HCT116 (cell line): ENCODE data around the gene LIN9. TPM values are rescaled to one million over a fixed set of nuclear protein-coding genes. Genes with fewer than 3 reads are reported as not detected.

Experiments
- ATAC-seq: fragments of 200-7000 bp; cut with Tn5 transposase; 2 replicates; pipeline ENCODE4 v1.9.1; 2020; ENCODE audit warnings: mild to moderate bottlenecking, moderate library complexity
- BruUV-seq: library from RNA; stranded (reverse); fragments of 400-500 nt; replicated peaks from 2 replicates; lab custom pipeline; 2021; lab: Mats Ljungman, UMichigan
- CTCF ChIA-PET: fragments of 300-600 bp; sonication (Branson Sonifier 250); formaldehyde crosslinking; loops from one replicate; lab custom pipeline; 2021; ENCODE audit warnings: antibody characterized with exemption; lab: Charles Lee
- POLR2A ChIA-PET: fragments of 300-600, 350-600 bp; sonication (Branson Sonifier 250); formaldehyde crosslinking; loops from one replicate; lab custom pipeline; 2021; ENCODE audit warnings: antibody characterized with exemption; lab: Charles Lee
- RAD21 ChIA-PET, 2 experiments: fragments of 300-600 bp; sonication (Branson Sonifier 250); formaldehyde crosslinking; loops; one replicate each; lab custom pipeline; 2023; ENCODE audit warnings: low total read pairs in 2 of 2; ENCODE audit not compliant: uncharacterized antibody in 2 of 2, unreplicated experiment in 2 of 2, low non-redundant PET in 1 of 2; lab: Charles Lee
- DNase-seq: peaks from one replicate; pipeline ENCODE4 v3.0.0-alpha.2; 2010; ENCODE audit warnings: low read depth, low spot score
- H2AFZ ChIP-seq: fragments of 200-600 bp; shearing (Covaris generic), sonication (generic); 2 replicates; pipeline ENCODE4 v1.6.1; 2017; ENCODE audit warnings: low read depth, mixed run types, mixed read lengths, antibody characterized with exemption, low read length; ENCODE audit not compliant: poor library complexity, severe bottlenecking
- H3K27ac ChIP-seq: 2 replicates; pipeline ENCODE4 v1.5.1; 2012; ENCODE audit warnings: low read depth, low read length
- H3K27me3 ChIP-seq: fragments of 200-600 bp; sonication (generic); 2 replicates; pipeline ENCODE4 v1.6.1; 2016; ENCODE audit warnings: mixed run types, low read length, mixed read lengths; ENCODE audit not compliant: insufficient read depth
- H3K36me3 ChIP-seq, 2 experiments: fragments of 200-500 bp in 1 of 2; fragments of 200-600 bp in 1 of 2; sonication (Bioruptor generic) in 1 of 2; sonication (generic) in 1 of 2; 2 replicates each; pipeline versions ENCODE4 v1.5.1 to v1.6.1; 2014 to 2016; ENCODE audit warnings: low read length in 2 of 2, inconsistent platforms in 1 of 2, mixed read lengths in 1 of 2, mixed run types in 1 of 2; ENCODE audit not compliant: insufficient read depth in 2 of 2, control insufficient read depth in 1 of 2
- H3K4me1 ChIP-seq, 2 experiments: fragments of 200-600 bp in 1 of 2; sonication (generic) in 1 of 2; 2 replicates each; pipeline versions ENCODE4 v1.5.1 to v1.6.1; 2012 to 2017; ENCODE audit warnings: low read length in 2 of 2, inconsistent platforms in 1 of 2, mild to moderate bottlenecking in 1 of 2, mixed read lengths in 1 of 2, mixed run types in 1 of 2, moderate library complexity in 1 of 2; ENCODE audit not compliant: insufficient read depth in 2 of 2, control insufficient read depth in 1 of 2
- H3K4me2 ChIP-seq: fragments of 200-600 bp; sonication (generic); 2 replicates; pipeline ENCODE4 v1.6.1; 2017; ENCODE audit warnings: mixed run types, low read length, mixed read lengths
- H3K4me3 ChIP-seq, 2 experiments: fragments of 200-600 bp in 1 of 2; sonication (generic) in 1 of 2; replicated peaks in 1 of 2; 2 replicates each; pipeline ENCODE4 v1.5.1; 2011 to 2016; ENCODE audit warnings: low read length in 2 of 2, control low read depth in 1 of 2, low read depth in 1 of 2, mild to moderate bottlenecking in 1 of 2, mixed read lengths in 1 of 2, mixed run types in 1 of 2
- H3K79me2 ChIP-seq: fragments of 200-600 bp; sonication (generic); 2 replicates; pipeline ENCODE4 v1.6.1; 2017; ENCODE audit warnings: mild to moderate bottlenecking, mixed run types, low read length, moderate library complexity, mixed read lengths; ENCODE audit not compliant: insufficient read depth
- H3K9ac ChIP-seq: fragments of 200-600 bp; sonication (generic); 2 replicates; pipeline ENCODE4 v1.6.1; 2016; ENCODE audit warnings: low read length, mixed read lengths
- H3K9me2 ChIP-seq: fragments of 200-600 bp; sonication (generic), shearing (Covaris generic); 2 replicates; pipeline ENCODE4 v1.6.1; 2017; ENCODE audit warnings: mixed run types, mild to moderate bottlenecking, moderate library complexity; ENCODE audit not compliant: insufficient read depth
- H3K9me3 ChIP-seq, 2 experiments: fragments of 200-500 bp in 1 of 2; fragments of 200-600 bp in 1 of 2; sonication (Bioruptor generic) in 1 of 2; sonication (generic) in 1 of 2; 2 replicates each; pipeline ENCODE4 v1.6.1; 2014 to 2017; ENCODE audit warnings: low read length in 2 of 2, mixed read lengths in 2 of 2, inconsistent platforms in 1 of 2, low read depth in 1 of 2, mild to moderate bottlenecking in 1 of 2, mixed run types in 1 of 2, moderate library complexity in 1 of 2; ENCODE audit not compliant: control insufficient read depth in 1 of 2, insufficient read depth in 1 of 2
- H4K20me1 ChIP-seq: fragments of 200-600 bp; sonication (generic), shearing (Covaris generic); 2 replicates; pipeline ENCODE4 v1.6.1; 2017; ENCODE audit warnings: mixed run types, mild to moderate bottlenecking, moderate library complexity; ENCODE audit not compliant: insufficient read depth
- ATF3 ChIP-seq: IDR thresholded peaks from 2 replicates; pipeline ENCODE4 v1.6.1; 2012
- EGR1 ChIP-seq: IDR thresholded peaks from 2 replicates; pipeline ENCODE4 v1.6.1; 2012; ENCODE audit warnings: low read depth
- EZH2phosphoT487 ChIP-seq: fragments of 200-600 bp; IDR thresholded peaks from 2 replicates; pipeline ENCODE4 v1.6.1; 2018; ENCODE audit warnings: antibody characterized with exemption, borderline replicate concordance
- JUND ChIP-seq: IDR thresholded peaks from 2 replicates; pipeline ENCODE4 v1.6.1; 2012
- MAX ChIP-seq: IDR thresholded peaks from 2 replicates; pipeline ENCODE4 v1.6.1; 2012
- POLR2AphosphoS5 ChIP-seq: IDR thresholded peaks from 2 replicates; pipeline ENCODE4 v1.6.1; 2011; ENCODE audit warnings: mild to moderate bottlenecking, low read depth, low read length, moderate library complexity
- REST ChIP-seq: IDR thresholded peaks from 2 replicates; pipeline ENCODE4 v1.6.1; 2012; ENCODE audit warnings: low read depth
- SRF ChIP-seq: IDR thresholded peaks from 2 replicates; pipeline ENCODE4 v1.6.1; 2012; ENCODE audit warnings: low read depth
- TCF7L2 ChIP-seq: IDR thresholded peaks from 2 replicates; pipeline ENCODE4 v1.7.0; 2011; ENCODE audit warnings: borderline replicate concordance, inconsistent platforms; ENCODE audit not compliant: insufficient read depth, insufficient read length; ENCODE audit errors: extremely low read depth
- YY1 ChIP-seq: IDR thresholded peaks from 2 replicates; pipeline ENCODE4 v1.6.1; 2011; ENCODE audit warnings: low read length, low read depth, moderate library complexity, mild to moderate bottlenecking; ENCODE audit not compliant: insufficient replicate concordance; ENCODE audit errors: extremely low read depth
- ZBTB33 ChIP-seq: IDR thresholded peaks from 2 replicates; pipeline ENCODE4 v1.6.1; 2011; ENCODE audit warnings: mild to moderate bottlenecking, low read length, moderate library complexity; ENCODE audit not compliant: insufficient replicate concordance; ENCODE audit errors: extremely low read depth
- ZFX ChIP-seq: fragments of 450-650 bp; IDR thresholded peaks from 2 replicates; pipeline ENCODE4 v1.6.1; 2017
- intact Hi-C: fragments of 100-400 bp; cut with micrococcal nuclease; formaldehyde crosslinking; loops from 2 replicates; pipeline ENCODE4 v1.10.0; 2022
- total RNA-seq: library from RNA; stranded (reverse); gene quantifications from one replicate; pipeline ENCODE4 v1.2.1, GENCODE V29; 2021; ENCODE audit not compliant: unreplicated experiment

The LIN9 gene
- total RNA-seq, 1 experiment from 2014 or later: 9.3 TPM

- H3K4me1 ChIP-seq: no peaks in the 10 kb centered on the region
- no TSS peak for BruUV-seq
- no peaks in the 10 kb centered on the region for H3K79me2 ChIP-seq
- no peak overlapping the region for H3K4me2 ChIP-seq
- H3K36me3 ChIP-seq: 0 out of 4 replicates have a peak, but pooled peaks cover 3 to 6% of the 10 kb centered on the region in 2 experiments
- RAD21 ChIA-PET: no interaction called here
- CTCF ChIA-PET: no interaction called here
- no peak overlapping the region for H2AFZ ChIP-seq
- H4K20me1 ChIP-seq: no peaks in the 10 kb centered on the region
- H3K9me2 ChIP-seq: no peaks in the 10 kb centered on the region
- DNase-seq: no peak
- no peaks in the 10 kb centered on the region for H3K9me3 ChIP-seq
- ATAC-seq: no peak
- POLR2A ChIA-PET: no interaction called here
- no peak overlapping the region for H3K27ac ChIP-seq
- no peaks in the 10 kb centered on the region for H3K27me3 ChIP-seq
- no peak overlapping the region for H3K4me3 ChIP-seq
- TF ChIP-seq TCF7L2: no peak
- no peak for TF ChIP-seq YY1
- TF ChIP-seq MAX: no peak
- no peak for TF ChIP-seq EZH2phosphoT487
- no peak for TF ChIP-seq ZBTB33
- TF ChIP-seq SRF: no peak
- TF ChIP-seq ZFX: no peak
- TF ChIP-seq, all 23 proteins: peak for 0
- intact Hi-C loops: no loop called here
- H3K9ac ChIP-seq: no peak overlapping the region
Measured at GRCh38 chr1:226261818-226262217, 47.1 kb downstream of the LIN9 start.

GRCh38 chr1:226255380-226255779 is 53.6 kb downstream of the LIN9 start:
- ChIA-PET CTCF (no interaction called here), POLR2A (no interaction called here), RAD21 (no interaction called here)
- Histone ChIP-seq H3K4me2 (no peak overlapping the region), H3K9me2 (no peaks in the 10 kb centered on the region), H4K20me1 (no peaks in the 10 kb centered on the region), H3K27me3 (no peaks in the 10 kb centered on the region), H3K4me3 (no peak overlapping the region), H3K36me3 (no peaks in the 10 kb centered on the region; a peak in 1 of 4 replicates), H3K9ac (no peak overlapping the region), H3K27ac (no peak overlapping the region), H3K79me2 (no peaks in the 10 kb centered on the region), H3K4me1 (no peaks in the 10 kb centered on the region), H2AFZ (no peak overlapping the region), H3K9me3 (no peaks in the 10 kb centered on the region)
- no TSS peak for BruUV-seq
- DNase-seq (no peak), ATAC-seq (no peak)
- intact Hi-C loops: no loop called here
- TF ChIP-seq ATF3 (no peak), EGR1 (no peak), POLR2AphosphoS5 (no peak), JUND (no peak), REST (no peak), MAX (no peak)
